SH-SY5Y (cell line): ENCODE measurements around the gene TENT4B.
A peak's percentile ranks its signal among the peaks of the same experiment; 100 is the strongest.

Source experiments
- GATA2 ChIP-seq: IDR thresholded peaks from 2 replicates; pipeline ENCODE4 v1.6.1; 2011; ENCODE audit warnings: mild to moderate bottlenecking, low read depth, low read length
- GATA3 ChIP-seq: IDR thresholded peaks from 2 replicates; pipeline ENCODE4 v1.6.1; 2011; ENCODE audit warnings: low read depth, mild to moderate bottlenecking, low read length, moderate library complexity

GRCh38 chr16:50213939-50214519 is 60.9 kb downstream of the TENT4B start:
- TF ChIP-seq GATA3 (0 out of 2 replicates have a peak, but pooled peaks have one; percentile 19), GATA2 (0 out of 2 replicates have a peak, but pooled peaks have one; percentile 7)
